HL-60 (cell line): Measurements from ENCODE around the gene HIP1R.
"Not testable (repeated sequence)": the region's sequence is repeated elsewhere in the genome, so short reads cannot be mapped to it uniquely, and the experiment has no call there.

ENCODE experiments used
- DNase-seq, 2 experiments: peaks; one replicate each; pipeline ENCODE4 v3.0.0-alpha.2; 2010 to 2020; ENCODE audit warnings: low read depth in 1 of 2, low spot score in 1 of 2
- H3K27ac ChIP-seq: fragments of 250-450 bp; sonication (Bioruptor Pico); replicated peaks from 2 replicates; pipeline ENCODE4 v1.5.1; 2020; ENCODE audit warnings: mild to moderate bottlenecking, moderate library complexity
- H3K27me3 ChIP-seq: fragments of 250-450 bp; sonication (Bioruptor Pico); 2 replicates; pipeline ENCODE4 v1.5.1; 2021; ENCODE audit warnings: mild to moderate bottlenecking, moderate library complexity; ENCODE audit not compliant: insufficient read depth, poor library complexity, severe bottlenecking
- H3K4me3 ChIP-seq: replicated peaks from 2 replicates; pipeline ENCODE4 v1.5.1; 2011; ENCODE audit warnings: mild to moderate bottlenecking, control low read depth, low read length; ENCODE audit not compliant: insufficient read depth
- CTCF ChIP-seq: IDR thresholded peaks from one replicate; pipeline ENCODE4 v1.5.1; 2011; ENCODE audit warnings: low read length, control low read depth, inconsistent platforms; ENCODE audit not compliant: insufficient read depth
- GABPA ChIP-seq: IDR thresholded peaks from 2 replicates; pipeline ENCODE4 v1.6.1; 2012; ENCODE audit warnings: low read depth
- POLR2AphosphoS5 ChIP-seq: IDR thresholded peaks from 2 replicates; pipeline ENCODE4 v1.6.1; 2012; ENCODE audit warnings: low read depth
- REST ChIP-seq: IDR thresholded peaks from 2 replicates; pipeline ENCODE4 v1.6.1; 2012; ENCODE audit warnings: low read depth; ENCODE audit not compliant: insufficient replicate concordance
- SPI1 ChIP-seq: IDR thresholded peaks from 2 replicates; pipeline ENCODE4 v1.6.1; 2012; ENCODE audit warnings: low read depth, mild to moderate bottlenecking, borderline replicate concordance

Gene HIP1R

GRCh38 chr12:122799641-122800243 lies 35.5 kb upstream of the HIP1R start:
- no peaks in the 10 kb centered on the region for H3K27me3 ChIP-seq
- peak overlapping the region; percentile 82 for H3K27ac ChIP-seq
- peak; percentile 37 for TF ChIP-seq REST
- no peak for TF ChIP-seq SPI1
- TF ChIP-seq GABPA: no peak
- TF ChIP-seq CTCF: no peak
- peak; percentile 91 for TF ChIP-seq POLR2AphosphoS5
- peak; percentile 57 to 96 for DNase-seq
- H3K4me3 ChIP-seq: no peak overlapping the region

GRCh38 chr12:122803937-122804336 lies 31.3 kb upstream of the HIP1R start:
- H3K27me3 ChIP-seq: no peaks in the 10 kb centered on the region
- no peak overlapping the region for H3K4me3 ChIP-seq
- no peak overlapping the region for H3K27ac ChIP-seq
- DNase-seq: no peak
- TF ChIP-seq GABPA (no peak), SPI1 (no peak), POLR2AphosphoS5 (no peak), REST (no peak), CTCF (no peak)

GRCh38 chr12:122804957-122805356 lies 30.3 kb upstream of the HIP1R start:
- H3K27ac ChIP-seq, H3K4me3 ChIP-seq, H3K27me3 ChIP-seq, DNase-seq: not testable (repeated sequence)

- Histone ChIP-seq H3K4me3 (no peak overlapping the region), H3K27me3 (no peaks in the 10 kb centered on the region), H3K27ac (no peak overlapping the region)
- TF ChIP-seq CTCF (no peak), SPI1 (no peak), POLR2AphosphoS5 (no peak), REST (no peak), GABPA (no peak)
- DNase-seq: no peak
These were observed 27.6 kb upstream of the HIP1R start for GRCh38 chr12:122807651-122808050.
